GM21786 (cell line): ENCODE data around the gene YPEL1.
"Not testable (repeated sequence)": the region's sequence is repeated elsewhere in the genome, so short reads cannot be mapped to it uniquely, and the experiment has no call there.

ENCODE experiments used
- ATAC-seq: cut with Tn5 transposase; IDR thresholded peaks from one replicate; pipeline ENCODE4 v1.9.1; 2021; ENCODE audit not compliant: unreplicated experiment

YPEL1 gene

DNA sequence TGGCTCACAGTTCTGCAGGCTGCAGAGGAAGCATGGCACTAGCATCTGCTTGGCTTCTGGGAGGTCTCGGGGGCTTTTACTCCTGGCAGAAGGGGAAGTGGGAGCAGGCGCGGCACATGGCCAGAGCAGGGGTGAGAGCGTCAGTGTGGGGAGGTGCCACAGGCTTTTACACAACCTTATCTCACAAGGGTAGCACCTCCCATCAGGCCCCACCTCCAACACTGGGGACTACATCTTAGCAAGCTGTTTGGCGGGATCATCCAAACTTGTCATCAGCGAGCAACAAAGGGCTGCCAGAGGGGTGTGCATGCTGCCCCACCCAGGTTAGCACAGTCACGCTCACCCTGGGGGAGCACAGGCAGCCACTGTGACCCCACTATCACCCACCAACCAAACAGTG lies 18.9 kb upstream of the YPEL1 start:
- no peak for ATAC-seq

GRCh38 chr22:21753374-21754111 lies 17.9 kb upstream of the YPEL1 start:
- no peak for ATAC-seq

DNA sequence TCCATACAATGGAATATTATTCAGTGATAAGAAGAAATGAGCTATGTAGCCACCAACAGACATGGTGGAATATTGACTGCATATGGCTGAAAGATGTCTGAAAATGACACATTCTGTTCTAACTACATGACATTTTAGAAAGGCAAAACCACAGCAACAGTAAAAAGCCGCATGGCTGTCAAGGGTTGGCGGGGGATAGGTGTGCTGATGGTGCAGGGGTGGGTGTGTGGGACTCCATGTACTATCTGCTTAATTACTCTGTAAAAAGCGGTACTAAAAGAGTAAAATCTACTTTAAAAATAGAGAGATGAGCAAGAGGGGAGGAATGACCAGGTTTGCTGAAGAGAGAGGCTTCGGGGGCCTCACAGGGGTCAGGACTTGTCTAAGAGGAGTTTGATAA lies 16.7 kb upstream of the YPEL1 start:
- no peak for ATAC-seq

DNA sequence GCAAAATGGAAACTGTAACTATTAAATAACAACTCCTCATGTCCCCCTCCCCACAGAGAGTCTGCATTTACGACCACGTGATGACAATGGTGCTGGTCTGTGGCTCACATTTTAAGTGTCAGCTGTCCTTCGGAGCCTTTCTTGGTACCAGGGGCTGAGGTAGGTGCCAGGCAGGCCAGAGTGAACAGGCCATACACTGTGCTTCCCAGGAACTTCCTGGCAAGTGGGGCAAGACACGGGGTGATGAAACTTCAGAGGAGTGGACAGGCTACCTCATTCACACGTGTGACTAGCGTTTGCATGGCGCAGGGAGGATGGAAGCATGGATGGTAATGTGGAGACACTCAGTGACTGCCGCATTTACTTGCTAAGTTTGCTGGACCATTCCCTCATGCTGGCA lies 10.4 kb upstream of the YPEL1 start:
- no peak for ATAC-seq

DNA sequence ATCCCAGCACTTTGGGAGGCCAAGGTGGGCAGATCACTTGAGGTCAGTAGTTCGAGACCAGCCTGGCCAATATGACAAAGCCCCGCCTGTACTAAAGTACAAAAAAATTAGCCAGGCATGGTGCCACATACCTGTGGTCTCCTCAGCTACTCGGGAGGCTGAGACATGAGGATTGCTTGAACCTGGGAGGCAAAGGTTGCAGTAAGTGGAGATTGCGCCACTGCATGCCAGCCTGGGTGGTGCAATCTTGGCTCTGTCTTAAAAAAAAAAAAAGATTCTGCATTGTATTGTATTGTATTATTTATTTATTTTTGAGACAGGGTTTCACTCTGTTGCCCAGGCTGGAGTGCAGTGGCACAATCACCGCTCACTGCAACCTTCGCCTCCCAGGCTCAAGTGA lies 9.3 kb upstream of the YPEL1 start:
- ATAC-seq, result not testable (repeated sequence)

DNA sequence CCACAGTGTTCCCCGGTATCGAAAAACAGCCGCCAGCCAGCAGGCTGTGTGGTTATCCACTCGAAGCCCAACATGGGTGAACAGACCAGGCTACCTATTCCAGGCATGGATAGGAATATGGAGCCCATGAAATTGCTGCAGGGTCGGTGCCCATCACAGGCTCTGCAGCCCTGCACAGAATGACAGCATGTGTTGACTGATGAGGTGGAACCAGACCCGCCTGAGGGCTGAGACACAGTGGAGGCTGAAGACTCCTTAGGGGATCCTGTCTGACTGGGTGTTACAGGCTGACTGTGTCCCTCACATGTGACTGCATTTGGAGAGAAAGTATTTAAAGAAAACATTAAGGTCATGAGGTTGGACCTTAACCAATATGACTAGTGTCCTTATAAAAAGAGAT lies 6.2 kb upstream of the YPEL1 start:
- no peak for ATAC-seq

DNA sequence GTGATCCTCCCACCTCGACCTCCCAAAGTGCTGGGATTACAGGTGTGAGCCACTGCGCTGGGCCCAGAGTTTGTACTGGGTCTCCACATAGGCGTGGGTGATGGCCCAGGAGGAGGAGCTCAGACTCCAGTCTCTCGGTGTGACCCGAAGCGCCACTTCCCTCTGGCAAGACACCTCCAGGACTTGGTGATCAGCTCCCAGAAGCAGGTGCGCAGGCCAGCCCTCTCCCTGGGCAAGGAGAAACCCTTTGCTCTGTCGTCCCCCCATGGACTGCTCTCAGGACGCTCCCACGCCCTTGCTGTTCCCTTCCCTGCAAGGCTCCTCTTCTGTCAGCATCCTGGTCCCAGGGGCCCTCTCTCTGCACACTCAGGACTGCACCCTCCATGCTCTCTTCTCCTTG lies 5.5 kb upstream of the YPEL1 start:
- no peak for ATAC-seq

GRCh38 chr22:21739828-21740377 lies 4.3 kb upstream of the YPEL1 start:
- ATAC-seq, result no peak

- ATAC-seq, result no peak
Observed at GRCh38 chr22:21738966-21739365, 3.4 kb upstream of the YPEL1 start.

- no peak for ATAC-seq
Observed at GRCh38 chr22:21738081-21738480, 2.5 kb upstream of the YPEL1 start.

- ATAC-seq, result no peak
Observed at GRCh38 chr22:21736948-21737347, 1.4 kb upstream of the YPEL1 start.

DNA sequence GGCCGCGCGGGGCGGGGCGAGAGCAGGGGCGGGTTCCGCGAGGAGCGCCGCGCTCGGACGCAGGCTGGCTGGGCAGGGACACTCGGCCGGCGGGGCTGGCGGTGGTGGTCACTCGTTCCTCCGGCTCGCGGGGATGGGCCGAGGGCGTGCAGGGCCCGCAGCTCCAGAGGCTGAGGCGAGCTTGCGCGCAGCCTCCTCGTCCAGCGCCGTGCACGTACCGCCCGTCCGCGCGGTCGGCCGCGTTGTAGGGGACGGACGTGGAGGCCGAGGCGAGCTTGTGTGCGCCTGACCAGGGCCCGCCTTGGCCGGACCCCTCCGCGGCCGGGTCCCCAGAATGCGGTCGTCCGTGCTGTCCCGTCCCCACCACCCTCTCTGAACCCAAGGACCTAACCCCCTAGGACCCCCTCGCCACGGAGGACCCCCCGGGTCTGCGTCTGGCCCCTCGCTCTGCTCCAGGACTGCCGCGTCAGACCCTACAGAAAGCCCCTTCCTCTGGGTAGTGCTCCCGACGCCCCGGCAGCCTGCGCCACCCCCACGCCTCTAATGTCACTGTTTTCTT lies 569 bp upstream of the YPEL1 start:
- ATAC-seq, result no peak

DNA sequence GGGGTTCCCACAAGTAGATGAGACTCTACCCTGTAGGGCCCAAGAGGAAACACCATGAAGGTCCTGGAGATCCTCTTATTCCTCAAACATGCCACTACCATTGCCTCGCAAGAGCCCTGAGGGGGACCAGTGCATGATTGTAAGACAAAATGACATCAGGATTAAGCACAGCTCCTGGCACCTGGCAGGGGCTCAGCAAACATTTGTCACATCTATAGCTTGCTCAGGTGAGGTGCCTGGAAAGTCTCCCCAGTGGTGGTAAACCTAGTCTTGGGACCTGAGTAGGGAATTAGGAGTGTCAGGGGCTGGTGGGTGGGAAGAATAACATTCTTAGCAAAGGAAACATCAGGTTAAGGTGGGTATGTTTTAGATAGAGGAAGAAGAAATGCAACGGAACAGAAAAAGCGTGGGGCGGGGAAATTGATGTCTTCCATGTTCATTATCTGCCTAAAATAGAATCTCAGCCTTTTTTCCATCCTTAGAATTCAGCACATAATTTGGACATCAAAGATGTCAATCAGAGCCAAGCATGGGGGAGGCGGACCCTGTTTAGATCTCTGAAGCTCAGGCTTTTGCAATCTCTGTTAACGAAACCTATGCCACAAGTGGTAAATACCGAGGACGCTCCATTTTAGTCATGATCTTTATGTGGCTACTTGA lies 924 bp downstream of the YPEL1 start:
- no peak for ATAC-seq

- ATAC-seq, result no peak
Observed at GRCh38 chr22:21731503-21731902, 4.1 kb downstream of the YPEL1 start.

GRCh38 chr22:21730535-21731308 lies 4.9 kb downstream of the YPEL1 start:
- ATAC-seq, result no peak

- not testable (repeated sequence) for ATAC-seq
Observed at GRCh38 chr22:21729184-21729583, 6.4 kb downstream of the YPEL1 start.

- ATAC-seq, result no peak
Observed at GRCh38 chr22:21728270-21728669, 7.3 kb downstream of the YPEL1 start.

- ATAC-seq, result no peak
Observed at GRCh38 chr22:21727768-21728167, 7.8 kb downstream of the YPEL1 start.

GRCh38 chr22:21727159-21727558 lies 8.4 kb downstream of the YPEL1 start:
- no peak for ATAC-seq

DNA sequence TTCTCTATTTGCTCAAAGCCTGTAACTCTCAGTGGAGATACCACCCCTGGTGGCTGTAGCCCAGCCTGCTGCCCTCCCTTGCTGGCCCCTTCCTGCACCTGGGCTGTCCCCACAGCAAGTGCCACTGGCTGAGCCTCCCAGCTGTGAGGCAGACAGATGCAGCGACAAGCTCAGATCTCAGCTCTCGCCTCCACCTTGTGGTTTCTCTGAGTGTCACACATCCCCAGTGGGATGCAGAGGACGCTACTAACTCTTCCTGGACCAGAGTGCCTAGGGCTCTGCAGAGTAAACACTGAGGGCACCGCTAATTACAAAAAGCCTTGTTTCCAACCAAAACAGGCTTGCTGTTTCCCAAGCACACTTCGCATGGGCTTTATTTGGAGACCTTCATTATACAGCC lies 8.9 kb downstream of the YPEL1 start:
- no peak for ATAC-seq

DNA sequence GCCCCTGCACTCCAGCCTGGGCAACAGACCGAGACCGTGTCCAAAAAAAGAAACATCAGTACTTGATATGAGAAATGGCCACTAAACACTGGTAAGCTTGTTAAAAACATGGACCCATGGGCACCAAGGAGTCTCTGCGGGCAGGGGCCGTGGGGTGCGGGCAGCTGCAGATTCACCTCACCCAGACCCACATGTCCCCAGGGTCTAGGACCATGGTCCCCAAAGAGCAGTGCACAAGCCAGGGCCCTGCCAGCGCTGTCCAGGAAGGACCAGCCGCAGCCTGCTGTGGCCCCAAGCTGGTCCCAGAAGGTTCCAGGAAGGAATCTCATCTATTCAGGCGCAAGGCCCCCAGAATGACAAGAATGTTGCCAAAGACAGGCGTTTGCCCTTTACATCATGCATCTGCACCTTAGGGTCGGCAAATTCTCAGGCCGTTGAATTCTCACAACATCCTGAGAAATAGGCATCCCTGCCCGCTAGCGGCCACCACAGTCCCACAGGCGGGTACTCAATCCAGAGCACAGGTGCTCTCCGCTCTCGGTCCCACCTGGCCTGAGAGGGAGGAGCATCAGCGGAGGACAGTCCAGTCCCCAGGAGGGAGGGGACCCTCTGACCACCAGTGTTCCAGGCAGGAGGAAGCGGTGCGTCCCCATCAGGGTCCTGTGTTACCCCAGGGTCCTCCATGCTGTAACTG lies 9.5 kb downstream of the YPEL1 start:
- ATAC-seq, result no peak
